ENCODE measurements around the gene SOX5. TPM values are rescaled to one million over a fixed set of nuclear protein-coding genes. Genes with fewer than 3 reads are reported as not detected.
"Not testable (repeated sequence)": the region's sequence is repeated elsewhere in the genome, so short reads cannot be mapped to it uniquely, and the experiment has no call there.

Gene SOX5
- polyA plus RNA-seq, 12 donors: 1.7 to 5.9 (median 2.5) TPM; not detected in 1

GRCh38 chr12:23834076-23834475 lies 115.4 kb downstream of the SOX5 start:
- DNase-seq: no peak

DNA sequence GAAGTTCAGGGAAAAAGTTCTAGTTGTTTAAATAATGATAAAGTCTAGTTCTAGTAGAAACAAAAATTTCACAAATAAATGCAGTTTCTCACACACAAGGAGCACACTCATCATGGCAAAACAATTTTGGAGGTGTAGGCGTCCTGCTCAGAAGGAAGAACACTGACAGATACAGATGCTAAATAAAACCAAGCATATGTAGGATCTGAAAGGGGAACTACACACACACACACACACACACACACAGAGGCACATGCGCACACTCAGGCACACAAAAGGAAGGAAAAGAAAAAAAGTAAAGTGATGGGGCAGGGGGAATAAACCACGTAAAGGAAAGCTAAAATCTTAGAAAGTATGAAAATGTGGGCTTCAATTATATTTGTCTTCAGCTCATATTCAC lies 117.7 kb downstream of the SOX5 start:
- DNase-seq: no peak

GRCh38 chr12:23830210-23830609 lies 119.3 kb downstream of the SOX5 start:
- no peak for DNase-seq

DNA sequence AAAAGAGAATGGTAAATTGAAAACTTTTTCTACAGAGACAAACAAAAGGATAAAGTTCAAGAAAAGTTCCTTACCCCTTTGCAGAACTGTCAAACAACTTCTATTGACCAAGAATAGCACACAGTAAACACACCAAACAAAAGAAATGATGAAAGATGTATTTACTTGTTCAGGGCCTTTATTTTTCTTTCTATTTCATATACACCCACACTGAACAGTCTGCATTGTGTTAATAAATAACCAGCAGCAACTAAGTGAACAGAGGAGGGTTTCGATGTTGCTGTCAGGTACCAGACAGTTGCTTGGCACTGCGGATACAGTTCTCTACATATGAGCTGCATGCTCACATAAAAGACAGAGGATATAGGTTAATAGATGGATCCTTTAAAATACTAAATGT lies 122.1 kb downstream of the SOX5 start:
- DNase-seq: no peak

GRCh38 chr12:23825124-23825523 lies 124.3 kb downstream of the SOX5 start:
- DNase-seq: not testable (repeated sequence)

DNA sequence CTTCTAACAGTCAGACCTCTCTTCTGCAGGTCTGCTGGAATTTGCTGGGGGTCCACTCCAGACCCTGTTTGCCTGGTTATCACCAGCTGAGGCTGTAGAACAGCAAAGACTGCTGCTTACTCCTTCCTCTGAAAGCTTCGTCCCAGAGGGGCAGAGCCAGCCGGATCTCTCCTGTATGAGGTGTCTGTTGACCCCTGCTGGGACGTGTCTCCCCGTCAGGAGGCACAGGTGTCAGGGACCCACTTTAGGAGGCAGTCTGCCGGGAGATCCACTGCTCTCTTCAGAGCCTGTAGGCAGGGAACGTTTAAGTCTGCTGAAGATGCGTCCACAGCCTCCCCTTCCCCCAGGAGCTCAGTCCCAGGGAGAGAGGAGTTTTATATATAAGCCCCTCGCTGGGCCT lies 125.1 kb downstream of the SOX5 start:
- no peak for DNase-seq

DNA sequence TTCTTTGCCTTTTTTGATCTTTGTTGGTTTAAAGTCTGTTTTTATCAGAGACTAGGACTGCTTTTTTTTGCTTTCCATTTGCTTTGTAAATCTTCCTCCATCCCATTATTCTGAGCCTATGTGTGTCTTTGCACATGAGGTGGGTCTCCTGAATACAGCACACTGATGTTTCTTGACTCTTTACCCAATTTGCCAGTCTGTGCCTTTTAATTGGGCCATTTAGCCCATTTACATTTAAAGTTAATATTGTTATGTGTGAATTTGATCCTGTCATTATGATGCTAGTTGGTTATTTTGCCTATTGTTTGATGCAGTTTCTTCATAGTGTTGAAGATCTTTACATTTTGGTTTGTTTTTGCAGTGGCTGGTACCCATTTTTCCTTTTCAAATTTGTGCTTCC lies 126.6 kb downstream of the SOX5 start:
- not testable (repeated sequence) for DNase-seq

DNA sequence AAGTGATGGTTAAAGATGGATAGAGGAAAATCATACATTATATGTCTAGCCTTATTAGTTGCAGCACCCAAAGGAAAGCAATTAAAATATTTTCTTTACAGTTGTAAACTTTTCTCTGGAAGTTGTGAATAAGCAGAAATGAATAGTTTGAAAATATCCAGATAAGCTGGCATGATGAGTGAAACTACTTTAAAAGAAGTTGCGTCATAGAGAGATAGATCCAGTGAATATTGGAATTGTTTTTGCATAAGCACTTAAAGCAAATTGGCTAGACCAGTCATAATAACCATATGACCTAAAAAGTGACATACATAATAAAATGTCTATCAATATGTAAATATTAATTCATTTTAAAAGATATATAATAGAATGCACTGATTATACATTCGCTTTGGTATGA lies 132.1 kb downstream of the SOX5 start:
- DNase-seq: no peak

GRCh38 chr12:23816394-23816851 lies 133.0 kb downstream of the SOX5 start:
- DNase-seq: no peak

GRCh38 chr12:23815810-23816209 lies 133.7 kb downstream of the SOX5 start:
- no peak for DNase-seq

- DNase-seq: no peak
Measured at GRCh38 chr12:23813206-23813605, 136.3 kb downstream of the SOX5 start.

- DNase-seq: no peak
Measured at GRCh38 chr12:23810329-23810902, 139.1 kb downstream of the SOX5 start.

DNA sequence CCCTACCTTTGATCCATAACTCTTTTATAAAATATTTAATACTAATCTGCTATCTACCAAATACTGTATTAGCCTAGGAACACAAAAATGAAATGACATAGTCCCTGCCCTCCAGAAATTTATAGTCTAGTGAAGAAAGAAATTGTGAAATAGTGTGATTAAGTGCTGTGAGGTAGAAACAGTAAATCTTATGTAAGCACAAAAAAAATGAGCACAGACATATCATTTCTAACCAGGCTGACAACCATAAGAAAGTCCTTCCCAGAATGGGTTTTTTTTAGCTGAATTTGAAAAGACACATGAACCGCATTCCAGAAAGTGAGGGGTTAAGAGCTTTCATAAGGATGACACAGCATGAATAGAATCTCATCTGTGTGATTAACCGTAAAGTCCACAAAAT lies 145.9 kb downstream of the SOX5 start:
- no peak for DNase-seq

- DNase-seq: no peak
Measured at GRCh38 chr12:23795494-23795893, 154.0 kb downstream of the SOX5 start.

- peak; percentile 0 for DNase-seq
Measured at GRCh38 chr12:23781118-23781517, 168.4 kb downstream of the SOX5 start.

DNA sequence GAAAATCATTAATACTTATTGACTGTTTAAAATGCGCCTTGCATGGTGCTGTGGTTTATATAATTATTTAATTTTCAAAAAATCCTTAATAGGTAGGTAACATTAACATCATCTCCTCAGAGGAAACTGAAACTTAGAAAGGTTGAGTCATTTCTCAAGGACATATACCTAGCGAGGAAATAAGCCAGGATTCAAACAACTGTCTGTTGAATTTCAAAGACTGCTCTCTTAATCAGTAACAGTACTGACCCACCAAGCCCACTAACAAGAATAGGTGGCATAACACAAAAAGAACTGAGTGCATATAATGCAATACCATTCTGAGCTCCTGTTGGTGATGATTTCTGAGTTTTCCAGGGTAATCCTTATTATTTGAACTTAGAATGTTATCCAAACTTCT lies 174.3 kb downstream of the SOX5 start:
- DNase-seq: no peak

DNA sequence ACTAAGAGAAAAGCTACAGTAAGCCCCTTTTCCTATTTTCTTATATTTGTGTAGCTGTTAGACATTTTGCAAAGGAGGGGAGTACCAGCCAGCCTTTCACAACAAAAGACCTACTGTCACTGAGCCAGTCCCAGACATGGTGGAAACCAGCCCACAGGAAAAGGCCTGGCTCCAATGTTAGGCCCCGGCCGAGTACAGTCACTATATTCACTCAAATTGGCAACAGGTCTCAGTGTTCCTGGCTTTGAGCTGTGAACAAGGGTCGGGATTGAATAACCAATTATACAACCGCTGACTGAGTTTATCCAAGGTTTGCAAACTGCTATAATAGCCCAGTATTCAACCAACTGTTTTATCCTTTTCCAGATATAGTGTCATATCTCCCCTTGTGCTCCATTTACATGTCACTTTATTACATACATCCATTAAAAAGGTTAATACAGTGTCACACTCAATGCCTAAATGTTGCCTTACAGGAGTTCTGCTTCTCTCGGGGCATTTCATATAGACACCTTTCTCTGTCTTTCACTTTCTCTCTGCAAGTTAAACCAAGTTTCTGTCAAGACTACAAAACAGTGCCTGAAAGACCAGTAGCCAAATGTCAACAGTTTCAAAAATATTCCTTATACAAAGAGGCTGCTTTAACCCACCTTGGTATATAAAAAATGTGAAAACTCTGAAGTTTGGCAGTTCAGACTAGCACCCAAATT lies 178.1 kb downstream of the SOX5 start:
- DNase-seq: peak; percentile 51

DNA sequence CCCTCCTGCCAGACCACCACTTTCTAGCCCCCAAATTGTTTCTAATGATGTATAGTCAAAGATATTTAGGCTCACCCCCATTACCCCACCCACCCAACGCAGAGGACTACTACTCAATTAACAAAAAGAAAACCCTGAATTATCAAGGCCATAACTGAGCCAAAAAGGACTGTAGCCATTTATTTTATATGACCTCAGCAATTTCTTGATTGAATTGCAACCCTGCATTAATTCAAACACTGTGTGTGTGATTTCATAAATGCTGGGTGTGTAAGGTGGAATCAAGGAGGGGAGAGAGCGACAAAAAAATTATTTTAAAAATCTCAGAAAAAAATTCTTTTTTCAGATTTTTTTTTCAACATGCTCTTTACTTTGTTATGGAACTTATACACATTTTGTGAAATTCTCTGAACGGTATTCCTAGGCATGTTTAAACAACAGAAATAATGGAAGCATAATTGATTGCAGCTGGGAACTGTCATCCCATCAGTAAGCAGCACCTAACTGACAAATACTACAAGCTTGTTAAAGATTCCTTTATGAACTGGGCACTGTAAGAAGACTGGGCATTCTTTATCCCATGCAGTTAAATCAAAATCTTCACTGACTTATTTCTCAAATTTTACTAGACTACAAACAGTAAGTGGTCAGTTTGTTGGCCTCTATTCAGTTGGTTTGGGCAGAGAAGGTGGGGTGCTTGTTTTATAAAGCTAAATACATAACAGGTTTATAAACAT lies 179.1 kb downstream of the SOX5 start:
- no peak for DNase-seq

- DNase-seq: no peak
Measured at GRCh38 chr12:23767834-23768233, 181.6 kb downstream of the SOX5 start.

DNA sequence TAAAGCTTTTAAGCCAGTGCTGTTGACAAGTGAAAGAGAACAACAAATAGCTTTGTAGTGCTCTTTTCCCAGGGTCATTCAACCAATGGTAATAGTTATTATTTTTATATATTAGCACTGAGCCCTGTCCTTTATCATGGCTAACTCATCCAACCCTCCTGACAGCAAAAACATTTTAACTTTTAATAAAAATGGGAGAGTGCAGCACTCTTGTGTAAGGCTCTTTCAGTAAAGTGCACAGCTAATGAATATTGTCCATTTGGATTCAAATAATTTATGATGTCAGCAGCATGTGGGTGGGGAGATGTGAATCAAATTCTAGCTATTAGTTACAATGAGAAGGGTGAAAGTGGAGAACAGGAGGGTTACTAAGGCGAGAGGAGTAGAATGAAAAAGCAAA lies 185.7 kb downstream of the SOX5 start:
- no peak for DNase-seq

DNA sequence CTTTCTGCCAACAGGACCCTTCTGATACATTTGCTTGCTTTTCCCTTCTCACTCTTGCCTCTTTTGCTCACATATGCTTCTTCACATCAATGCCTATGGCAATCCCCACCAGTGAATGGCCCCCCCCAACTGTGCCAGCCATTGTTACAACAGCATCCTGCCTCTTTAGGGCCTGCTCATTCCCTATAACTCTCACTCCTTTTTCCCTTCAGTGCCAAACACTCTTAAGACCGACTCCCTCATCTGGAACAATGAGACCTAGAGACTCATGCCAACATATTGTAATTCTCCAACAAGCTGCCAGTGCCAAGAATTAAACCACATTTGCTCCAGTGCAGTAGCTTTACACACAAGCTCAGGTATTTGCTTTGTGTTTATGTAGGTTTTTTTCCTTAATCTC lies 189.0 kb downstream of the SOX5 start:
- no peak for DNase-seq

- no peak for DNase-seq
Measured at GRCh38 chr12:23758608-23759007, 190.9 kb downstream of the SOX5 start.

DNA sequence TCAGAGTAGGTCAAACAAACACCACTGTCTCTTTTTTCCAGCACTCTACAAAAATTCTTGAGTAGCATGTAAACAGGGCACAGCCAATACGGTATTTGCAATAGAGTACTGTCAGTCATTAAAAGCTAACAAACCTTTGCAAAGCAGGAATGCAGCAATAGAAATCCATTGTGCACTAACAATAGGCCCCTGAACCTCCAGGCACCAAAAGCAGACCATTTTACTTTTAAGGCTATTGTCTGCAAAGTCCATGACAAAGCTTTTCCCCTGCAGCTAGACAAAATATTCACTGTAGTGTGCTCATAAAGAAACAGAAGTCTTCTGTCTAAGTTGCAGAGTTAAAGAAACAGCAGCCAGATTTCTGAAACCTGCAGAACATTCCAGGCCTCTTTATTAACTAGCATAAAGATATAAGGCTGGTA lies 191.9 kb downstream of the SOX5 start:
- DNase-seq: no peak
